ENCODE measurements around the gene EPHA4. TPM values are rescaled to one million over a fixed set of nuclear protein-coding genes. Genes with fewer than 3 reads are reported as not detected.

The EPHA4 gene
- total and polyA plus RNA-seq, 2 donors (not counting 1 experiment from before 2014, with no cell fraction given): 9.6 to 21.0 TPM

DNA sequence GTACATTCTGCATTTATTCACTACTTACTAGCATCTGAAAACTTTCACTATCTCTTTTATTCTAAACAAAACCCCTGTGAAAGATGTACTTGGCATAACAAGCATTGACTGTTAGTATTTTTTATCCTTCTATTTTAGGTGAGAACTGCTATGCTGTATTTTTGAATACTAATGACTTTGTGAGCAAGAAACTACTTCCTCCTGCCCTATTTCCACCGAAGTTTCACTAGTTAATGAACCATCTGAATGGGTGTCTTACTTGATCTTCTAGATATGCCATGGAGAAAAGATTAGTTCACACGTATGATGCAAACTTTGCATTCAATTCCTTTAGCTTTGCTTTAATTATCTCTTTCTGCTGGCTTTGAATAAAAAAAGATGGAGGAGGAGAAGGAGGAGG, 68.1 kb downstream of the EPHA4 start:
- no peaks in the 10 kb centered on the region for H3K9me3 ChIP-seq (ENCODE audit: control insufficient read depth, insufficient read depth, low read depth, low read length)
- no peak for DNase-seq (ENCODE audit: low read depth in 2 of 2)
- H3K9ac ChIP-seq (ENCODE audit: insufficient read depth, low read length): no peak overlapping the region
- peaks cover 3% of the 10 kb centered on the region for H3K4me1 ChIP-seq (ENCODE audit: control insufficient read depth, extremely low read depth, insufficient read depth, low read length)
- no peaks in the 10 kb centered on the region for H4K20me1 ChIP-seq (ENCODE audit: control insufficient read depth, extremely low read depth, insufficient read depth, low read length)
- H3K4me3 ChIP-seq (replicated peaks in 1 of 4; ENCODE audit: control extremely low read depth in 1 of 4, insufficient read depth in 1 of 4, low read depth in 3 of 4, low read length in 4 of 4): no peak overlapping the region
- no peaks in the 10 kb centered on the region for H3K27me3 ChIP-seq (ENCODE audit: control insufficient read depth, insufficient read depth, low read length)
- no peak overlapping the region for H3K4me2 ChIP-seq (ENCODE audit: extremely low read depth, insufficient read depth, low read length)
- H2AFZ ChIP-seq (ENCODE audit: low read length): no peak overlapping the region
- TF ChIP-seq, protein P1, sequence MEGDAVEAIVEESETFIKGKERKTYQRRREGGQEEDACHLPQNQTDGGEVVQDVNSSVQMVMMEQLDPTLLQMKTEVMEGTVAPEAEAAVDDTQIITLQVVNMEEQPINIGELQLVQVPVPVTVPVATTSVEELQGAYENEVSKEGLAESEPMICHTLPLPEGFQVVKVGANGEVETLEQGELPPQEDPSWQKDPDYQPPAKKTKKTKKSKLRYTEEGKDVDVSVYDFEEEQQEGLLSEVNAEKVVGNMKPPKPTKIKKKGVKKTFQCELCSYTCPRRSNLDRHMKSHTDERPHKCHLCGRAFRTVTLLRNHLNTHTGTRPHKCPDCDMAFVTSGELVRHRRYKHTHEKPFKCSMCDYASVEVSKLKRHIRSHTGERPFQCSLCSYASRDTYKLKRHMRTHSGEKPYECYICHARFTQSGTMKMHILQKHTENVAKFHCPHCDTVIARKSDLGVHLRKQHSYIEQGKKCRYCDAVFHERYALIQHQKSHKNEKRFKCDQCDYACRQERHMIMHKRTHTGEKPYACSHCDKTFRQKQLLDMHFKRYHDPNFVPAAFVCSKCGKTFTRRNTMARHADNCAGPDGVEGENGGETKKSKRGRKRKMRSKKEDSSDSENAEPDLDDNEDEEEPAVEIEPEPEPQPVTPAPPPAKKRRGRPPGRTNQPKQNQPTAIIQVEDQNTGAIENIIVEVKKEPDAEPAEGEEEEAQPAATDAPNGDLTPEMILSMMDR (conservative IDR thresholded peaks at IDR 0.05 in 1 of 2, IDR thresholded peaks at IDR 0.05 in 1 of 2; ENCODE audit: low read depth in 1 of 2, low read length in 2 of 2): no peak
- no peak for TF ChIP-seq EZH2 (IDR thresholded peaks at IDR 0.05; ENCODE audit: low read length, missing control alignments)
- H3K79me2 ChIP-seq (ENCODE audit: control insufficient read depth, insufficient read depth, low read length): no peaks in the 10 kb centered on the region
- H3K27ac ChIP-seq (ENCODE audit: insufficient read depth, low read length): no peak overlapping the region
- H3K36me3 ChIP-seq (ENCODE audit: control insufficient read depth, insufficient read depth, low read length): no peaks in the 10 kb centered on the region

DNA sequence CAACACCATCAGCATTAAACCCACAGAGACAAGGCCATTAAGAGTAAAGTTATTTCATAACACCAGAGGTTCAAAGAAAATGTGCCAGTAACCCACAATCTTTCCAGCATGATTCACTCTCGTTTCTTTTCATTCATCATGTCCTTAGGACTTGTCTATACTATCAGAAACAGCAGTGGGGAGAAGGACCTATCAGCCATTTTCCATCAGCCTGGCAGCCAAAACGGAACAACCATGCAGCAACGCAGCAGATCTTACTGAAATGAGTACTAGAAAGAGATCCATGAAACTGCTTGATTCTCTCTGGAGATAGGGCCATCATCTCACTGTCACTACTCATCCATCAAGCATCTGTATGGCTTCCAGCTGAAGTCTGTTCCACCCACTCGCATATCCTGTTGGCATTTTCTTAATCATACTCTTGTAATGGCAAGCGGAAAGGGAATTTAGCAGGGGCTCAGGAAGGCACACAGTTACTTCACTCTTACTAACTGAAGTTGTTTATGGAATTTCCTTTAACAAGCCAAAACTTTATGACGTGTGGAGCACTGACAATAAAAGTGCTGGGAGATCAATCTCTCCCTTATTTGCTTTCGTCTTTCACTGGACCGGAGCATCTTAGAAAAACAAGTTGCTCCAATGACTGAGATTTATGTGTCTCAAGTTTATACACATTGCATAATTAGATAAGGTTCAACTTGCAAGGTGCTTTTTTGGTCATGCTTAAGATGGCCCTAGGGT, 69.7 kb downstream of the EPHA4 start:
- Histone ChIP-seq H4K20me1 (ENCODE audit: control insufficient read depth, extremely low read depth, insufficient read depth, low read length) (no peaks in the 10 kb centered on the region), H3K4me3 (replicated peaks in 1 of 4; ENCODE audit: control extremely low read depth in 1 of 4, insufficient read depth in 1 of 4, low read depth in 3 of 4, low read length in 4 of 4) (peak overlapping the region in 2 of 4 experiments; percentile 28 to 45), H3K79me2 (ENCODE audit: control insufficient read depth, insufficient read depth, low read length) (no peaks in the 10 kb centered on the region), H2AFZ (ENCODE audit: low read length) (peak overlapping the region; percentile 35), H3K27me3 (ENCODE audit: control insufficient read depth, insufficient read depth, low read length) (no peaks in the 10 kb centered on the region), H3K36me3 (ENCODE audit: control insufficient read depth, insufficient read depth, low read length) (no peaks in the 10 kb centered on the region), H3K9me3 (ENCODE audit: control insufficient read depth, insufficient read depth, low read depth, low read length) (no peaks in the 10 kb centered on the region), H3K9ac (ENCODE audit: insufficient read depth, low read length) (no peak overlapping the region), H3K4me1 (ENCODE audit: control insufficient read depth, extremely low read depth, insufficient read depth, low read length) (peaks cover 3% of the 10 kb centered on the region), H3K27ac (ENCODE audit: insufficient read depth, low read length) (peak overlapping the region; percentile 48), H3K4me2 (ENCODE audit: extremely low read depth, insufficient read depth, low read length) (peak overlapping the region; percentile 90)
- DNase-seq (ENCODE audit: low read depth in 2 of 2): peak; percentile 73 to 95
- no peak for TF ChIP-seq EZH2 (IDR thresholded peaks at IDR 0.05; ENCODE audit: low read length, missing control alignments)
- TF ChIP-seq, protein P1 (conservative IDR thresholded peaks at IDR 0.05 in 1 of 2, IDR thresholded peaks at IDR 0.05 in 1 of 2; ENCODE audit: low read depth in 1 of 2, low read length in 2 of 2): no peak

DNA sequence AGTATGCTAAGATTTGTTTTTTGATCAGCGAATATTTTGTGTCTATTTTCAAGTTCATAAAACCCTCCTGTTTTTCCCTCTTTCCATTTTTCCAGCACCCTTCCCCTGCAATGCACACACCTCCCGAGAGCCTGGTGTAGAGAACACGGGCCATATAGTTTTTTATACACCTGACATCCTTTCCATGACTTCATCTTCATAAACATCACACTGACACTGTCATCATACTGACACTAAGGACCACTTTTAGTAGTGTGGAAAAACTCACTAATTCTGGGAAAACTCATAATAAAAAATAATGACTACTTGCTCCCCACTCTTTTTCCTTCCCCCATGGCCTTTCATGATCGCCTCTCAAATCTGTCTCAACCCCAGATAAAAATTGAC, 70.2 kb downstream of the EPHA4 start:
- no peak for DNase-seq (ENCODE audit: low read depth in 2 of 2)
- no peak overlapping the region for H2AFZ ChIP-seq (ENCODE audit: low read length)
- H3K27me3 ChIP-seq (ENCODE audit: control insufficient read depth, insufficient read depth, low read length): no peaks in the 10 kb centered on the region
- H3K79me2 ChIP-seq (ENCODE audit: control insufficient read depth, insufficient read depth, low read length): no peaks in the 10 kb centered on the region
- TF ChIP-seq, protein P1 (conservative IDR thresholded peaks at IDR 0.05 in 1 of 2, IDR thresholded peaks at IDR 0.05 in 1 of 2; ENCODE audit: low read depth in 1 of 2, low read length in 2 of 2): no peak
- TF ChIP-seq EZH2 (IDR thresholded peaks at IDR 0.05; ENCODE audit: low read length, missing control alignments): no peak
- H3K4me1 ChIP-seq (ENCODE audit: control insufficient read depth, extremely low read depth, insufficient read depth, low read length): peaks cover 3% of the 10 kb centered on the region
- peak overlapping the region; percentile 90 for H3K4me2 ChIP-seq (ENCODE audit: extremely low read depth, insufficient read depth, low read length)
- peak overlapping the region; percentile 48 for H3K27ac ChIP-seq (ENCODE audit: insufficient read depth, low read length)
- H3K36me3 ChIP-seq (ENCODE audit: control insufficient read depth, insufficient read depth, low read length): no peaks in the 10 kb centered on the region
- no peaks in the 10 kb centered on the region for H3K9me3 ChIP-seq (ENCODE audit: control insufficient read depth, insufficient read depth, low read depth, low read length)
- no peaks in the 10 kb centered on the region for H4K20me1 ChIP-seq (ENCODE audit: control insufficient read depth, extremely low read depth, insufficient read depth, low read length)
- H3K4me3 ChIP-seq (replicated peaks in 1 of 4; ENCODE audit: control extremely low read depth in 1 of 4, insufficient read depth in 1 of 4, low read depth in 3 of 4, low read length in 4 of 4): peak overlapping the region; percentile 15 to 45 (median 24)
- H3K9ac ChIP-seq (ENCODE audit: insufficient read depth, low read length): no peak overlapping the region

All from fibroblast of lung (primary cell).